Stimulated activated CD8-positive, alpha-beta memory T cell treated with anti-CD3 and anti-CD28 coated beads, Interleukin-12 subunit alpha, Interleukin-12 subunit beta, amount 100 ng/mL, for 4 hours (primary cell): ENCODE data around the gene PLCH1.

Source experiments
- DNase-seq: peaks from one replicate; pipeline ENCODE4 v3.0.0-alpha.2; 2020; ENCODE audit warnings: low read depth

PLCH1 gene

DNA sequence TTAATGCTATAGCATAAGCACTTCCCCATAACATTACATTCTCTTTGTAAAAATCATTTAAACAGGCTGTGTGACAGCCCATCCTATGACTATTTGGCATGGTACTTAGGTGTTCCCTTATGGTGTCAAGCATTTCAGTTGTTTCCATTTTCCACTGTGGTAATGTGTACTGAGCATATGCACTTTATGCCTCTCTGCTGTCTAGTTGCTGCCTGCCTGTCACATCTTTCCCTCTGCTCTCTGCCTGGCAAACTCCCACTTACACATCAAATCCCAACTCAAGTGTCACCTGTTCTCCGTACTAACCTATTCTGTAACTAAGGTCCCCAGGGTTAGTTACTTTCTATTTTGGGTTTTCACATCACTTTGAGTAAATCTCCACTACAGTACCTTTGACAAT lies 367.0 kb downstream of the PLCH1 start:
- DNase-seq, result no peak

DNA sequence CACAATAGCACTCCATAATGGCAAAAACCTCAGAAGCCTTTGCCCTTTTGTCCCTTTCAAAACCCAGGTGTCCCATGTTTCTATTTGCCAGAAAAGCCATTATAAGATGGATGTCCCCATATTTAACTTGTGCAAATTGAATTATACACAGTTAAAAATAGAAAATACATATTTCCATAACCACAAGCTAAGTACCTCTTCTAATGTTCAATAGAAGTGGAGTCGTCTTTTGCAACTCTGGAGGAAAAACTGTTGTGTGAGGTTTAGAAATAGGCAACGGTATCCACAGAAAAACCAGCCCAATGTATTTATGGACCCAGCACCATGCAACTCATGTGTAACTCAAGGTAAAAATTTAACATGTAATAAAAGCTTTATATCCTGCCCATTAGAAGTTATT lies 367.8 kb downstream of the PLCH1 start:
- no peak for DNase-seq

DNA sequence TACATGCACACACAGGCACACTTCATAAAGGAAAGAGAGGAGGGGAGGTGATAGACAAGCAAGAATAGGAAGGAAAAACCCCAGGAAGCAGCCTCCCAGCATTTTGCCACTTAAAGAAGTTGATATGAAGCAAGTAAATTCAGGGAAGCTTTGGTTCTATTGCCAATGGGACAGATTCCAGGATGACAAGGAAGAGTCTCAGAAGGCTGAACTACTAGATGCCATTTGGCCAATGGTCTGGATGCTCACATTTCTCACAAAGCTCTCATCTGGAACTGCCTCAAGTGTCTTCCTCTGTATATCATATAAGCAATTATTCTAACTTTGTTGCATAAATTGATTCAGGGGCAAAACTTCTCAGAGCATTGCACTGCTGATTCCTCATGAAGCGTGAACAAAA lies 372.6 kb downstream of the PLCH1 start:
- DNase-seq, result no peak

DNA sequence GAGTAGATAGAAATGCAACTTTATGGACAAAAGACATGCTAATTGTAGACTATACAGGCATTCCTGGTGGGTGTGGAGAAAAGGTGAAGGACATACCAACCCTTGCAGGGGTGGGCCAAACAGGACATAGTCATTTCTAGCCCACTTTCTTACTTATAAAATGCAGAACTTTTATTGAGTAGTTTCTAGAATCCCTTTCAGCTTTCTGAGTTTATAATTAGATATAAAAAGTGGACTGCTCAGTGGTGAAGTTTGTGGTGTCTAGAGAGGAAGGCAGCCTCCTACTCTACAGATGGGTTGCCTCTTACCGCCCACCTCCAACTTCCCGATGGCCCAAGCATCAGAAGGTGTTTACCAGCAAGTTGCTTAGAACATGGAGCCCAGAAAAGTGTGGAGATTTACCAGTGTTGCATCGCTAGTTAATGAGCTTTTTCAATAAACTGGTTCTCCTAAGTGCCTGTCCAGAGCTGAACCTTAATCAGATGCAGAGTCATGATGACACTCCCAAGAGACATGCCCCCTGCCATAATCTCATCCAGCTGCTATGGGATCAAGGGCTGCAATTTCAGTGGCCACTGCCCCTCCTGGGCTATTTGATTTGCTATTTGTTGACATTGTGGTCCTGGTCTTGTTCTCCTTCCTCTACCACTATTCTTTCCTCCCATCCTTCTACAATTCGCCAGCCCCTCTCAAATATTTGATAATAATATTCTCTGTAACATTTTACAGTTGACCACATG lies 373.9 kb downstream of the PLCH1 start:
- DNase-seq, result no peak

DNA sequence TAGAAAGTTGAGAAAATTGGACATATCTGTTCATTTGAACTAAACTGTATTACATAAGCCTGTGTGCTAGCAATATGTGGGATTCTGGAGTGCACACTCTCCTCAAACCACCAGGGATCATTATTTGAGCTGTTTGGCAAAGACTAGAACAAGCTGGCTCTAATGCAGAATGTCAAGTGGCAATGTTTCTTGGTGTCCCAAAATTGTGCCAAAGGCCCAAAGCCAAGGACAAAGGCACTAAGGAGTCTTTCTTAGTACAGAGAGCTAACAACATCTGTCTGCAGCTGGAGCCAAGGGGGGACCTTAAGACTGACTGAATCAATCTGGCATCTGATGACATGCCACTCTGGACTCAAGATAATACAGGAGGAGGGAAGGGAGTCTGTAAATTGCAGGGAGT lies 374.7 kb downstream of the PLCH1 start:
- no peak for DNase-seq

DNA sequence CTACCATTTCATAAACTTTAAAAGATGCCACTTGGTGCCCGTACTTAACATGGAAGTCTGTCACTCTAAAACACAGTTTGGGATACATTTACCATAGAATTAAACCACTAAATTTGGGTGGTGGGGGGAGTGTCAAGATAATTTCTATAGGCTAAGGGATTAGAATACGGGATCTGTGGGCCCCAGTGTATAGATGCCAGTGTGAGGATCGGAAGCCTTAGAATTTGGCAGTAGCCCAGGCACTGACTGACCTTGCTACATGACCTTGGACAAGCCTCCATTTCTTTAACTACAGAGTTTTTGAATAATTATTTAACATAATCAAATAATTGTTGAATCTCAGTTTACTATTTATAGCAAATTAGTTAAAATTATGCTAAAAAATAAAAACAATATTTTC lies 375.1 kb downstream of the PLCH1 start:
- no peak for DNase-seq

DNA sequence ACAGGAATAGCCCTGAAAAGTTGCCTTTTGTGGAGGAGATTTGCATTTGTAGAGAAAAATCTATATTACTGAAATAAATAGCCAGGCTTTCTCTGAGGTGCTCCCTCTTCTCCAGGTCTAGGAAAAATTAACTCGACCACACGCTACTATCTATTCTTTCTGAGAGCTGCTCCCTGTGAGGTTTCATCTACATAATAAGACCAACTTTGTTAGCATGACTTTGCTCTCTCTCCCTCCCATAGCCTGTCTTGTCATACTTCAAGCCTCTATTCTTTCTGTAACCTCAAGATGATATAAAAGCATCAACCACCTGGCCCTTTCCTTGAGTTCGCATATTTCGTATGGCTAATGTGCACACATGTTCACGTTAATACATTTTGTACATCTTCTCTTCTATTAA lies 375.6 kb downstream of the PLCH1 start:
- no peak for DNase-seq

DNA sequence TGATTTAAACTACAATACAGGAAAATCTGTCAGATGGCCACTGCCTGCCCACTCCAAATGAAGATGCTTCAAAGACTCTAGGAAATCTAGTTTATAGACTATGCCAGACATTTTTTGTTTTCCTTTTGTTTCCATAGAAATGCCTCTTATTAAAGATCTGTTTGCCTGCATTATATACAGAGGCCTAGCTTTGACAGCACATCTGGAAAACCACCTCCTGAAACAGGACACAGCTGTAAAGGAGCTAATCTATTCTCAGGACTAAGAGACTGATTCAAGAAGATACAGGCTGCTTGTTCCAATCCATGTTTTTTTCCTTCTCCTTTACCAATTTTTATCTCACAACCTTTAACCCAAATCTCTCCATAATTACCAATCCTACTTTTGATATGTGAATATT lies 376.1 kb downstream of the PLCH1 start:
- no peak for DNase-seq

DNA sequence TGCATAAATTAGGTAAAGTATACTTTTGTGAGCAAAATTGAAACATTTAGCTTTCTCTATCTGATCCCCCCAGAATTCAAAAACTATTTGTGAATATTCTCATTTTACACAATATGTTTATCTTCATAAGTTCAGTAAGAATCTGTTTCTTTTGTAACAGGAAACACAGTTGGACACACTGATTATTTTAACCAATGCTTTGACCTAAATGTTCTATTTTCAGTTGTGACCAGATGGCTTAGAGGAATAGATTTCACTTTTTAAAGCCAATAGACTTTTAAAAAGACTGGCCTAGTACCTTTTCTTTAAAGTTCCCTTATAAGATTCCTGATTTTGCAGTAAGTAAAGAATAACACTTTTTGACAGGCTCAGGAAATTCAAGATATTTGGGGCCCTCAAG lies 377.4 kb downstream of the PLCH1 start:
- no peak for DNase-seq

DNA sequence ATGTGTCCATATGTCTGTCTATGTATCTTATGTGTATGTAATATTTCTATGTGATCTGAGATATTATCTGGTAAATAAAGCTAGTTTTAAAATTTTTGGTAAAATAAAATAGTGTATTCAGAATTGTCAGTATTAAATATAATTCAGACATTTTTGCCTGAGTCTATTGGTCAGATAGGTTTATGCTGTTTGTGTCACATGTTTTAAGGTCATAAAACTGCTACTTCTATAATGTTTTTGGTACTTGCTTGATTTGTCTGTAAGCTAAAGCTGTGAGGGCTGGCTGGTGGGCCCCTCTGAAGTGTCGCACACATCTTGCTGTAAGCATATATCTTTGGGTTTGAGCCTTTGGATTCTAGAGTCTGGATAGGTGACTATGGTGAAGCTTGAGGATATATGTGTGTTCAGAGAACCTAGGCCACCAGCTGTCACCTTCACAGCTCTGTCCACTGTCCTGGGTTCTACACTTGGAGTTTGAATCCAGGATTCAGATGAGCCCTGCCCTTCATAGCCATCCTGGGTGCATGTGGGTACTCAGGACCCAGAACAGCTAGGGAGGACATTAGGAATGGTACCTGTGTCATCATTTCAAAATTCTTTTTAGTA lies 379.6 kb downstream of the PLCH1 start:
- DNase-seq, result no peak

DNA sequence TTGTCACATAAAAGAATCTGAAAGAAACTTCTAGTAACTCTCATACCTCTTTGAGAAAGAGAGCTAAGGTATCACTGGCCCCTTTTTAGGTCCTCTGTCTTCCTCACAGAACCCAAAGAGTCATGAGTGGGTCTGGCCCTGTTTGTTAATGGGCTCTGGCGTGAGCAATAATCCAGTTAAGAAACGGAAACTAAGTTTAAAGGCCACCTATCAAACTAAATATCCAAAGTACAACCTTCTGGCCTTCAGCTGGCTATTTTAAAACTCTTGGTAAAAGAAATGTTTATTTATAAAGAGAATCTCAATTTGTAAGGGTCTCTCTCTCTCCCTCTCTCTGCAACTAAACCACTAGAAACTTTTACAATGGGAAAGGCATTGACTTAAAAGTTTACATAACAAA lies 380.4 kb downstream of the PLCH1 start:
- no peak for DNase-seq

DNA sequence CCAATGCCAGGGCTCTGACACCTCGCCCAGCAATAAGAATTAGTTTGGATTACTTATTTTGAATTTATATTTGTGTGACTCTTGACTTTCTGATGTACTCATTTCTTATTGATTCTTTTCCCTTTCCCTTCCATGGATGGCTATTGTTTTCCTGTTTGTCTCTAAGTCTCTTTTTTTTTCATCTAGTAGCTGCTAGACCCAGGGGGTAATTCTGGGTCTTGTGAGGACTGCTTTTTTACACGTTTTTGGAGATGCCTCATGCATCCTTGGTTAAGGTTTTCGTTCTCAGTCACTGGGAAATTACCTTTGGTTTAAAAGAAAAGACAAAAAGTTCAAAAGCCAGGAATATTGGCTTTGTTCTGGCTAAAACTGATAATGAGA lies 381.2 kb downstream of the PLCH1 start:
- no peak for DNase-seq

DNA sequence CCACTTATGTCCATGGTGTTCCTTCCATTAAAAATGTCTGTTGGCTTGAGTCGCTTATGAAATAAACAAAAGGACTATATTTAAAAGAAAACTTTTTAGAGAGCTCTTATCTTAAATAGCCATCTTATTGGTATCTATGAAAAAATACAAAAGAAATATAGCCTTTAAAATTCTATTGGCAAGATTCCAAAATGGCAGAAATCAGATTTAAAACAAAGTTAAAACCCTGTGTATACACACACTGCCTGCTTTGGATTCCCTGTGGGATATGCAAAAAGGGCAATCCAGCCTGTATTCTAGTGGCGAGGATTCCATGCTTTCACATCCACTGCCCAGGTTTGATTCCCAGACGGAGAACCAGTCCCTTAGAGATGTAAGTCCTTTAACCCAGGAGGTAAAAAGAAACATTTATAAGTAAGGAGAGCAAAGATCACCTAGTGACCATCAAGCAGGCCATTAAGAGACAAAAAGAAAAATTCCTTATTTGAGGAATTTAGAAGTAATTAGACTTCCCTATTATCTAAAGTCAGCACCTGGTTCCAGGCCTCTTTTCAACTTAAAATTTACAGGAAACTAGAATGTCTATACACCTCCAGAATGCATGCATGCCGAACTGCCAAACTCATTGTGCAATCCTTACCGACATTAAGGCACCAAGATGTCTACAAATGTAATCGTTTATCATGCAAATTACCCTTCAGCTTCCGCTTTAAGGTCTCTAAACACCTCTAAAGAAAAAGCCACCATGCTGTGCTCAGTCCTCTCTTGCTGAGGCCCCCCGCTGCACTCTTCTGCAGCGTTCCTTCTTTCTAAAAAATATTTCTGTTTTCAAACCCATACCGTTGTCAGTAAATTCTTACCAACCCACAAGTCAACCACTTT lies 381.8 kb downstream of the PLCH1 start:
- DNase-seq, result no peak

DNA sequence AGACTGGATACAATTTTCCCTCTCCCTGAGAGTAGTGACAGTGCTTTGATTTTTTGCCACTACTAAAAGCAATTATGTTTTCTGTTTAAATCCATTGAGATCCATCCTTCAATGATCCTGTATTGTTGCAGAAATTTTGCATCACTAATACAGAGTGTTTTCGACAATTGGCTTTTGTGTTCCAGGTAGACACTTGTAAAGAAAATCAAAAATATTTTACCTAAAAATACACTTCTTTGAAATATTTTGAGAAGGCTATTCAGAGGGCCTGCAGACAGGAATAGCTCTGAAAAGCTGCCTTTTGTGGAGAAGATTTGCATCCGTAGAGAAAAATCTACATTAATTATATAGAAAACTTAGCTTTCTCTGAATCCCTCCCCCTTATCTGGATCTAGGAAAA lies 384.6 kb downstream of the PLCH1 start:
- DNase-seq, result no peak

DNA sequence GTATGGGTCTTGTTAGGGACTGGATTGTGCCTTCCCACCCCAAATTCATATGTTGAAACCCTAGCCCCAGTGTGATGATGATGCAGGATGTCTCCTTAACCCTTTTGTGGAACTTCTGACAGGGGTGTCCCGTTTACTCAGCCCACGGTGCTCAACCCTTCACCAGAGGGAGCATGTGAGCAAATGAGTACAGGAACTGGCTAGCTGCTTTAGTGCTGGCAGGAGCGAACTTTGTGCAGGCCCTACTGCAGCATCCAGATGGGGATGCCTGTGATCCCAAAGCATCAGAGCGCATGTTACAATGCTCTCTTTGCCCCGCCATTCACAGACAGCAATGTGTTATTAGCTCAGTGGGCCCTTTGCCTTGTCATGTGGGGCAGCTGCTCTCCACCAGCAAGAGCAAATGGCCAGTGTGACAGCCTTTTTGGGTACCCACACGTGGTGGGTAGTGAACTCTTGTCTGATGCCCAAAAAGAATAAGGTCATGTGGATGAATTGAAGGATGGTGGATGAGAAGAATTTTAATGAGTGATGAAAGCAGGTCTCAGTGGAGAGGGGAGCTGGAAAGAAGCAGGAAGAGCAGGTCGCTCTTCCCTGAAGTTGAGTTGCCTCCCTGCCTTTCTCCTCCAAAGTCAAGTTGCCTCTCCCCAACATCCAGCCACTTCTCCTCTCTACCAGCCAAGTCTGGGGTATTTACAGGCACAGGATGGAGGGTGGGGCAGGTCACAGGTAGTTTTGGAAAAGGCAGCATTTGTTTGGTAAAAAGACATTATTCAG lies 388.1 kb downstream of the PLCH1 start:
- no peak for DNase-seq

DNA sequence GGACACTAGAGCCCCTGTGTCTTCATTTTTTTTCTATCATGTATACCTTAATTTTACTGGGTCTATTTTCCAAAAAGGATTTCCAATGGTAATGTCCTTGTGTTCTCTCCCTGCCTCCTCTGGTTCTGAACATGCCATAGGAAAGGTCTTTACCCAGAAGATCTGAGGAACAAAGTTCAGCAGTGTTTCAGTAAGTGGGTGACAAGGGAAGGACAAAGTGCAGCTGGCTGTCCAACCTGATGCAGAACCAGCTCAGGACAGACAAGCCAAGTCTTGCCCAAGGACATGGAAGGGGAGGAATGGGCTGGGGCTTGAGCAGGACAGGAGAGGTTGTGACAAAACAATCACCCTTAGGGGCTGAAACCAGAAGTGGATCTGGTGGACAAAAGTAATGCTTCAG lies 390.2 kb downstream of the PLCH1 start:
- DNase-seq, result no peak

DNA sequence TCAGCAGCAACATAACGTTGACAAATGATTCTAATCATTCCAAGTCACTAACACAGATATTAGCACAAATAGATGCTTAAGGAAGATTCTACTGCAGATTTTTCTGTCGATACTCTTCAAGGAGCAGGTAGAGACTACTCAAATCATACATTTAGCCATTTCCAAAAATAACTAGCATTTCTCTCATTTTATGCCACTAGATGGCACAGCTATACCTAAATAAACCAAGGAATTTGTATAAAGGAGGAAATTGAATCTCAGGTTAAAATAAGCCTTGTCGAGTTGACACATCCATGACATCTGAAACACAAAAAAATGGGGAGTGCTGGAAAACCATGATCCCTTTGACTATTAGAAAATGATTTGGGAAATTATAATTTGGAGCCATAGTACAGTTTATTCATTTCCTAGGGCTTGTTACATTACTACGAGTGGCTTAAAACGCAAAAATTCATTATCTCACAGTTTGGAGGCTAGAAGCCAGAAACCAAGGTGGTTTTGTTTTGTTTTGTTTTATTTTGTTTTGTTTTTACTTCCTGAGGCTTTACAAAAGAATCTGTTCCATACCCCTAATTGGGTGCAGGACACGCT lies 391.9 kb downstream of the PLCH1 start:
- no peak for DNase-seq

DNA sequence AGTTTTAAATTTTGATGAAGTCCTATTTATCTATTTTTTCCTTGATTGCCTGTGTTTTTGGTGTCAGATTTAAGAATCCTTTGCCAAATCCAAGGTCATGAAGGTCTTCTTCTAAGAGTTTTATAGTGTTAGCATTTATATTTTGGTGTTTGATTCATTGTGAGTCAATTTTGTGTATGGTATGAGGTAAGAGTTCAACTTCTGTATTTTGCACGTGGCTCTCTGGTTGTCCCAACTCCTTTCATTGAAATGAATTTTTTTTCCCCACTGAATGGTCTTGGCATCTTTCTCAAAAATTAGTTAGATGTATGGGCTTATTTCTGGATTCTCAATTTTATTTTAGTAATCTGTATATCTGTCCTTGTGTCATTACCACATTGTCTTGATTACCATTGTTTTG lies 394.3 kb downstream of the PLCH1 start:
- no peak for DNase-seq

DNA sequence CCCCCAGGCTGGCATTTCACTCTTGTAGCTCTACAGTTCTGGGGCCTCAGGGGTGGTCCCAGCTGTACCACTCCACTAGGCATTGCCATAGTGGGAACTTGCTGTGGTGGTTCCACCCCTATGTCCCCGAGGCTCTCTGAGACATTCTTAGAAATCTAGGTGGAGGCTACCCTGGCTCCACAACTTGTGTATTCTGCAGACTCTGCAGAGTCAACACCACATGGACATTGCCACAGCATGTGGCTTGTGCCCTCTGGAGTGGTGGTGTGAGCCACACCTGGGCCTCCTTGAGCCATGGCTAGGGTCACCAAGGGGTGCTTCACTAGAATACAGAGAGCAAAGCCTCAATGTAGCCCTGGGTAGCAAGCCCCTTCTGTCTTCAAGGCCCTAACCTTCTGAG lies 397.0 kb downstream of the PLCH1 start:
- DNase-seq, result no peak

DNA sequence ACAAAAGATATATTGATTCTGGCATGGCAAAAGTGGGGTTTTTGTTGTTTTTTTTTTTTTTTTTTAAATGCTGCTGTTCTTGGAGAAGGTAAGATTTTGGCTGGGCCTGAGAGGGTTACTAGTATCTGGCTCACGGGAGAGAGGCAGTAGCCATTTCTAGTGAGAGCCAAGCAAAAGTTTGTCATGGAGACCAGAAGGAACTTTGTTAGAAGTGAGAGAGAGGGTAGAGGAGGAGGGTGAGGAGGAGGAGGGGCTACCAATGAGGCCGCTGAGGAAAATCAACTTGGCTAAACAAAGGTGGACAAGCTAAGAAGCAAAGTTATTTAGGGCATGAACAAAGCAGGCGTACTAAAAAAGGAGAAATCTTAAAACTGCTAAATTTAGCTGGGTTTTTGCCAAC lies 402.5 kb downstream of the PLCH1 start:
- no peak for DNase-seq

DNA sequence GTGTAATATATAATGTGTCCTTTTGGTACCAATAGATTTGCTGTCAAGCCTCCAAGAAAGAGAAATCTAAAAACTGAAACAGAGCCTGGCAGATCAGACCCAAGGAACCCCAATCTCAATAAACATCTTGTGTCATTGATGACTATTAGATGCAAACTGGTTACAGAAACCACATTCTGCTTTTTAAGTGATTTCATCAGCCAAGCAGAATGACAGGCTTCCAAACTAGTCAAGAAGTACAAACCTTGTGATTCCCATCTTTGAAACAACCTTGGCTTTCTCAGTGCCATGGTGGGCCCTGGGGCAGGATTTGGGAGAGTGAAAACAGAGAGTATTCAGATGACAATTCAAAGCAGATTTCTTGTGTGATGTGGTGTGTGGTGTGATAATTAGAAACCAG lies 405.8 kb downstream of the PLCH1 start:
- DNase-seq, result no peak

DNA sequence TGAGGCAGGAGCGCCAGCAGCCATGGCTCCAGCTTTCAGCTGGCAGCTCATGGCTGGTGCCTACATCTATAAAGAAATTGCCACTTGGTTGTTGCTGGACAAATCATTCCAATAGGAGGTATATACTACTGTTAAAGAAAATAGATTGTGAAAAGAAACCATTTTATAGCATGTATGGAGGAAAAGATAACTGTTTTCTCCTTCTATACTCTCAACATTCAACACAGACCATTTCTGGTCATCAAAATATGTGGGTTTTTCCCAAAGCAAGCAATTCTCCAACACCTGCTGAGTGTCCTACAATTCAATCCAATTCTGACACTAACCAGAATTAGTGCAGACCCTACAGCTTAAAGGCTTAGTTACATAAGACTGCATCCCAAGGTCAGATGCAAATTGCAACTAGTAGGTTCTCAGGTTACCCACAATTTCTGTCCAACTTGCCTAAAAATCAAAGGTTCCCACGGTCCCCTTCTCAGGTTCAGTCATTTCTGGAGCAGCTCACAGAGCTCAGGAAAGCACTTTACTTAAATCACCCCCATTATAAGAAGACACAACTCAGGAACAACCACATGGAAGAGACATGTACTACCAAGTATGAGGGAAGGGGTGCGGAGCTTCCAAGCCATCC lies 409.0 kb downstream of the PLCH1 start:
- DNase-seq, result no peak
